H1 (cell line): ENCODE data around the gene ANO6.

ENCODE experiments used
- ATF2 ChIP-seq: IDR thresholded peaks from 2 replicates; pipeline ENCODE4 v1.6.1; 2012; ENCODE audit warnings: low read length, inconsistent platforms
- BACH1 ChIP-seq: IDR thresholded peaks from 2 replicates; pipeline ENCODE4 v1.6.1; 2012; ENCODE audit warnings: low read length, improper control_type of control experiment
- CBX8 ChIP-seq: fragments of 300-800, 300-1000 bp; sonication (generic); IDR thresholded peaks from 2 replicates; pipeline ENCODE4 v1.7.1; 2016; ENCODE audit warnings: low read depth, low read length, borderline replicate concordance
- CTCF ChIP-seq, 3 experiments: IDR thresholded peaks; 1 replicate in 2 of 3; 2 replicates in 1 of 3; pipeline versions ENCODE4 v1.5.1 to v1.6.1; 2011; ENCODE audit warnings: low read length in 3 of 3, mild to moderate bottlenecking in 3 of 3, inconsistent platforms in 2 of 3, low read depth in 1 of 3, moderate library complexity in 1 of 3; ENCODE audit not compliant: insufficient read depth in 1 of 3; ENCODE audit errors: control extremely low read depth in 1 of 3
- EP300 ChIP-seq, 2 experiments: IDR thresholded peaks; 1 replicate in 1 of 2; 2 replicates in 1 of 2; pipeline ENCODE4 v1.6.1; 2011 to 2012; ENCODE audit warnings: low read depth in 2 of 2, low read length in 2 of 2, mild to moderate bottlenecking in 2 of 2, borderline replicate concordance in 1 of 2, inconsistent platforms in 1 of 2, moderate library complexity in 1 of 2
- POLR2A ChIP-seq, 2 experiments: IDR thresholded peaks; 1 replicate in 1 of 2; 2 replicates in 1 of 2; pipeline ENCODE4 v1.6.1; 2011; ENCODE audit warnings: low read depth in 2 of 2, low read length in 2 of 2, mild to moderate bottlenecking in 2 of 2; ENCODE audit errors: control extremely low read depth in 1 of 2
- POLR2AphosphoS5 ChIP-seq: IDR thresholded peaks from 2 replicates; pipeline ENCODE4 v1.6.1; 2011; ENCODE audit warnings: low read depth, low read length
- USF2 ChIP-seq: IDR thresholded peaks from 2 replicates; pipeline ENCODE4 v1.6.1; 2011; ENCODE audit warnings: low read length, improper control_type of control experiment
- YY1 ChIP-seq: IDR thresholded peaks from 2 replicates; pipeline ENCODE4 v1.6.1; 2011; ENCODE audit warnings: low read depth, mild to moderate bottlenecking, low read length
- ZNF274 ChIP-seq: IDR thresholded peaks from 2 replicates; pipeline ENCODE4 v1.7.0; 2012; ENCODE audit warnings: low read length, borderline replicate concordance; ENCODE audit errors: extremely low read depth

- TF ChIP-seq USF2 = no peak
- TF ChIP-seq YY1 = no peak
- no peak for TF ChIP-seq CTCF (IDR thresholded peaks at IDR 0.05; ENCODE audit: control extremely low read depth in 1 of 3, insufficient read depth in 1 of 3, low read depth in 1 of 3, low read length in 3 of 3)
- TF ChIP-seq ZNF274 = no peak
- TF ChIP-seq POLR2AphosphoS5 = no peak
- TF ChIP-seq ATF2 = no peak
- TF ChIP-seq CBX8 = no peak
- no peak for TF ChIP-seq BACH1
- no peak for TF ChIP-seq EP300 (IDR thresholded peaks at IDR 0.05; ENCODE audit: borderline replicate concordance in 1 of 2, low read depth in 2 of 2, low read length in 2 of 2)
- no peak for TF ChIP-seq POLR2A (IDR thresholded peaks at IDR 0.05; ENCODE audit: control extremely low read depth in 1 of 2, low read depth in 2 of 2, low read length in 2 of 2)
Observed at GRCh38 chr12:45244561-45245343, 28.9 kb downstream of the ANO6 start.
